HCT116 (cell line): Measurements from ENCODE around the gene CERS3. TPM values are rescaled to one million over a fixed set of nuclear protein-coding genes. Genes with fewer than 3 reads are reported as not detected.

Source experiments
- ATAC-seq: fragments of 200-7000 bp; cut with Tn5 transposase; 2 replicates; pipeline ENCODE4 v1.9.1; 2020; ENCODE audit warnings: mild to moderate bottlenecking, moderate library complexity
- BruUV-seq: library from RNA; stranded (reverse); fragments of 400-500 nt; replicated peaks from 2 replicates; lab custom pipeline; 2021; lab: Mats Ljungman, UMichigan
- CTCF ChIA-PET: fragments of 300-600 bp; sonication (Branson Sonifier 250); formaldehyde crosslinking; loops from one replicate; lab custom pipeline; 2021; ENCODE audit warnings: antibody characterized with exemption; lab: Charles Lee
- POLR2A ChIA-PET: fragments of 300-600, 350-600 bp; sonication (Branson Sonifier 250); formaldehyde crosslinking; loops from one replicate; lab custom pipeline; 2021; ENCODE audit warnings: antibody characterized with exemption; lab: Charles Lee
- RAD21 ChIA-PET, 2 experiments: fragments of 300-600 bp; sonication (Branson Sonifier 250); formaldehyde crosslinking; loops; one replicate each; lab custom pipeline; 2023; ENCODE audit warnings: low total read pairs in 2 of 2; ENCODE audit not compliant: uncharacterized antibody in 2 of 2, unreplicated experiment in 2 of 2, low non-redundant PET in 1 of 2; lab: Charles Lee
- DNase-seq: peaks from one replicate; pipeline ENCODE4 v3.0.0-alpha.2; 2010; ENCODE audit warnings: low read depth, low spot score
- H2AFZ ChIP-seq: fragments of 200-600 bp; shearing (Covaris generic), sonication (generic); 2 replicates; pipeline ENCODE4 v1.6.1; 2017; ENCODE audit warnings: low read depth, mixed run types, mixed read lengths, antibody characterized with exemption, low read length; ENCODE audit not compliant: poor library complexity, severe bottlenecking
- H3K27ac ChIP-seq: 2 replicates; pipeline ENCODE4 v1.5.1; 2012; ENCODE audit warnings: low read depth, low read length
- H3K27me3 ChIP-seq: fragments of 200-600 bp; sonication (generic); 2 replicates; pipeline ENCODE4 v1.6.1; 2016; ENCODE audit warnings: mixed run types, low read length, mixed read lengths; ENCODE audit not compliant: insufficient read depth
- H3K36me3 ChIP-seq, 2 experiments: fragments of 200-500 bp in 1 of 2; fragments of 200-600 bp in 1 of 2; sonication (Bioruptor generic) in 1 of 2; sonication (generic) in 1 of 2; 2 replicates each; pipeline versions ENCODE4 v1.5.1 to v1.6.1; 2014 to 2016; ENCODE audit warnings: low read length in 2 of 2, inconsistent platforms in 1 of 2, mixed read lengths in 1 of 2, mixed run types in 1 of 2; ENCODE audit not compliant: insufficient read depth in 2 of 2, control insufficient read depth in 1 of 2
- H3K4me1 ChIP-seq, 2 experiments: fragments of 200-600 bp in 1 of 2; sonication (generic) in 1 of 2; 2 replicates each; pipeline versions ENCODE4 v1.5.1 to v1.6.1; 2012 to 2017; ENCODE audit warnings: low read length in 2 of 2, inconsistent platforms in 1 of 2, mild to moderate bottlenecking in 1 of 2, mixed read lengths in 1 of 2, mixed run types in 1 of 2, moderate library complexity in 1 of 2; ENCODE audit not compliant: insufficient read depth in 2 of 2, control insufficient read depth in 1 of 2
- H3K4me2 ChIP-seq: fragments of 200-600 bp; sonication (generic); 2 replicates; pipeline ENCODE4 v1.6.1; 2017; ENCODE audit warnings: mixed run types, low read length, mixed read lengths
- H3K4me3 ChIP-seq, 2 experiments: fragments of 200-600 bp in 1 of 2; sonication (generic) in 1 of 2; replicated peaks in 1 of 2; 2 replicates each; pipeline ENCODE4 v1.5.1; 2011 to 2016; ENCODE audit warnings: low read length in 2 of 2, control low read depth in 1 of 2, low read depth in 1 of 2, mild to moderate bottlenecking in 1 of 2, mixed read lengths in 1 of 2, mixed run types in 1 of 2
- H3K79me2 ChIP-seq: fragments of 200-600 bp; sonication (generic); 2 replicates; pipeline ENCODE4 v1.6.1; 2017; ENCODE audit warnings: mild to moderate bottlenecking, mixed run types, low read length, moderate library complexity, mixed read lengths; ENCODE audit not compliant: insufficient read depth
- H3K9ac ChIP-seq: fragments of 200-600 bp; sonication (generic); 2 replicates; pipeline ENCODE4 v1.6.1; 2016; ENCODE audit warnings: low read length, mixed read lengths
- H3K9me2 ChIP-seq: fragments of 200-600 bp; sonication (generic), shearing (Covaris generic); 2 replicates; pipeline ENCODE4 v1.6.1; 2017; ENCODE audit warnings: mixed run types, mild to moderate bottlenecking, moderate library complexity; ENCODE audit not compliant: insufficient read depth
- H3K9me3 ChIP-seq, 2 experiments: fragments of 200-500 bp in 1 of 2; fragments of 200-600 bp in 1 of 2; sonication (Bioruptor generic) in 1 of 2; sonication (generic) in 1 of 2; 2 replicates each; pipeline ENCODE4 v1.6.1; 2014 to 2017; ENCODE audit warnings: low read length in 2 of 2, mixed read lengths in 2 of 2, inconsistent platforms in 1 of 2, low read depth in 1 of 2, mild to moderate bottlenecking in 1 of 2, mixed run types in 1 of 2, moderate library complexity in 1 of 2; ENCODE audit not compliant: control insufficient read depth in 1 of 2, insufficient read depth in 1 of 2
- H4K20me1 ChIP-seq: fragments of 200-600 bp; sonication (generic), shearing (Covaris generic); 2 replicates; pipeline ENCODE4 v1.6.1; 2017; ENCODE audit warnings: mixed run types, mild to moderate bottlenecking, moderate library complexity; ENCODE audit not compliant: insufficient read depth
- CBX3 ChIP-seq: IDR thresholded peaks from 2 replicates; pipeline ENCODE4 v1.6.1; 2012; ENCODE audit warnings: low read depth
- EGR1 ChIP-seq: IDR thresholded peaks from 2 replicates; pipeline ENCODE4 v1.6.1; 2012; ENCODE audit warnings: low read depth
- ELF1 ChIP-seq: IDR thresholded peaks from 2 replicates; pipeline ENCODE4 v1.6.1; 2012; ENCODE audit warnings: low read depth, borderline replicate concordance
- EZH2 ChIP-seq: fragments of 200-600 bp; sonication (generic); IDR thresholded peaks from 2 replicates; pipeline ENCODE4 v1.6.1; 2017; ENCODE audit warnings: antibody characterized with exemption, mixed run types
- EZH2phosphoT487 ChIP-seq: fragments of 200-600 bp; IDR thresholded peaks from 2 replicates; pipeline ENCODE4 v1.6.1; 2018; ENCODE audit warnings: antibody characterized with exemption, borderline replicate concordance
- JUND ChIP-seq: IDR thresholded peaks from 2 replicates; pipeline ENCODE4 v1.6.1; 2012
- POLR2AphosphoS5 ChIP-seq: IDR thresholded peaks from 2 replicates; pipeline ENCODE4 v1.6.1; 2011; ENCODE audit warnings: mild to moderate bottlenecking, low read depth, low read length, moderate library complexity
- SIN3A ChIP-seq: IDR thresholded peaks from 2 replicates; pipeline ENCODE4 v1.6.1; 2012; ENCODE audit warnings: low read depth
- SRF ChIP-seq: IDR thresholded peaks from 2 replicates; pipeline ENCODE4 v1.6.1; 2012; ENCODE audit warnings: low read depth
- TCF7L2 ChIP-seq: IDR thresholded peaks from 2 replicates; pipeline ENCODE4 v1.7.0; 2011; ENCODE audit warnings: borderline replicate concordance, inconsistent platforms; ENCODE audit not compliant: insufficient read depth, insufficient read length; ENCODE audit errors: extremely low read depth
- ZBTB33 ChIP-seq: IDR thresholded peaks from 2 replicates; pipeline ENCODE4 v1.6.1; 2011; ENCODE audit warnings: mild to moderate bottlenecking, low read length, moderate library complexity; ENCODE audit not compliant: insufficient replicate concordance; ENCODE audit errors: extremely low read depth
- ZFX ChIP-seq: fragments of 450-650 bp; IDR thresholded peaks from 2 replicates; pipeline ENCODE4 v1.6.1; 2017
- intact Hi-C: fragments of 100-400 bp; cut with micrococcal nuclease; formaldehyde crosslinking; loops from 2 replicates; pipeline ENCODE4 v1.10.0; 2022
- total RNA-seq: library from RNA; stranded (reverse); gene quantifications from one replicate; pipeline ENCODE4 v1.2.1, GENCODE V29; 2021; ENCODE audit not compliant: unreplicated experiment

CERS3 gene
- total RNA-seq, 1 experiment from 2014 or later, result not detected

- Histone ChIP-seq H3K4me1 (no peaks in the 10 kb centered on the region), H3K36me3 (no peaks in the 10 kb centered on the region), H3K9ac (no peak overlapping the region), H2AFZ (no peak overlapping the region), H3K4me2 (no peak overlapping the region), H3K27ac (no peak overlapping the region), H3K79me2 (no peaks in the 10 kb centered on the region), H3K9me3 (peaks cover 0 to 3% of the 10 kb centered on the region in 2 experiments; a peak in 1 of 4 replicates), H3K9me2 (no peaks in the 10 kb centered on the region), H3K4me3 (no peak overlapping the region), H3K27me3 (no peaks in the 10 kb centered on the region), H4K20me1 (no peaks in the 10 kb centered on the region)
- ATAC-seq, result no peak
- no TSS peak for BruUV-seq
- RAD21 ChIA-PET, result no interaction called here
- intact Hi-C loops, result no loop called here
- TF ChIP-seq TCF7L2 (no peak), SIN3A (no peak), EGR1 (no peak), POLR2AphosphoS5 (no peak), EZH2phosphoT487 (no peak), JUND (no peak), ZFX (no peak), SRF (no peak), ZBTB33 (no peak), ELF1 (no peak), CBX3 (no peak), EZH2 (no peak)
- CTCF ChIA-PET, result no interaction called here
- no peak for DNase-seq
- POLR2A ChIA-PET, result no interaction called here
Observed at GRCh38 chr15:100476805-100477204, 51.9 kb downstream of the CERS3 start.
